WTC11 (cell line): ENCODE measurements around the gene ZNF892. TPM values are rescaled to one million over a fixed set of nuclear protein-coding genes. Genes with fewer than 3 reads are reported as not detected.

Experiments
- ATAC-seq: fragments of 200-7000 bp; cut with Tn5 transposase; 2 replicates; pipeline ENCODE4 v1.10.0; 2021; ENCODE audit warnings: mild to moderate bottlenecking, moderate library complexity
- Bru-seq: library from RNA; stranded (reverse); fragments of 400-500 nt; gene quantifications from one replicate; lab custom pipeline; 2021; lab: Mats Ljungman, UMichigan
- CTCF ChIA-PET: fragments of 300-600 bp; sonication (Branson Sonifier 250); formaldehyde crosslinking; loops from one replicate; lab custom pipeline; 2021; ENCODE audit warnings: antibody characterized with exemption; lab: Charles Lee
- POLR2A ChIA-PET: fragments of 350-600 bp; sonication (Branson Sonifier 250); formaldehyde crosslinking; loops from one replicate; lab custom pipeline; 2021; ENCODE audit warnings: antibody characterized with exemption; lab: Charles Lee
- DNase-seq: peaks from one replicate; pipeline ENCODE4 v3.0.0; 2021; ENCODE audit warnings: low spot score
- H3K27ac Mint-ChIP-seq: 2 replicates; pipeline ENCODE4 v1.8.0; 2021; ENCODE audit warnings: mixed read lengths
- H3K27me3 Mint-ChIP-seq: 2 replicates; pipeline ENCODE4 v1.8.0; 2021; ENCODE audit warnings: low read depth, mild to moderate bottlenecking, moderate library complexity, mixed read lengths
- H3K36me3 Mint-ChIP-seq: 2 replicates; pipeline ENCODE4 v1.8.0; 2021; ENCODE audit warnings: mixed read lengths
- H3K4me1 Mint-ChIP-seq: 2 replicates; pipeline ENCODE4 v1.8.0; 2022; ENCODE audit warnings: mixed read lengths
- H3K4me3 Mint-ChIP-seq: 2 replicates; pipeline ENCODE4 v1.8.0; 2021; ENCODE audit warnings: mild to moderate bottlenecking, moderate library complexity, mixed read lengths
- H3K9me3 Mint-ChIP-seq: 2 replicates; pipeline ENCODE4 v1.8.0; 2021; ENCODE audit warnings: mixed read lengths
- CBFB ChIP-seq: sonication (generic); formaldehyde crosslinking; IDR thresholded peaks from 2 replicates; pipeline ENCODE4 v1.8.1; 2022; ENCODE audit warnings: mild to moderate bottlenecking, low read depth, missing genetic modification reagents
- CREB1 ChIP-seq: sonication (generic); formaldehyde crosslinking; IDR thresholded peaks from 2 replicates; pipeline ENCODE4 v1.8.0; 2023; ENCODE audit warnings: mild to moderate bottlenecking, missing genetic modification reagents
- CTCF ChIP-seq: fragments of 200-600 bp; IDR thresholded peaks from 2 replicates; pipeline ENCODE4 v1.8.0; 2022; ENCODE audit warnings: antibody characterized with exemption
- E2F5 ChIP-seq: sonication (generic); formaldehyde crosslinking; IDR thresholded peaks from 2 replicates; pipeline ENCODE4 v1.8.1; 2022; ENCODE audit warnings: mild to moderate bottlenecking, moderate library complexity, missing genetic modification reagents
- ESRRA ChIP-seq: sonication (generic); formaldehyde crosslinking; IDR thresholded peaks from 2 replicates; pipeline ENCODE4 v1.8.1; 2022; ENCODE audit warnings: mild to moderate bottlenecking, missing genetic modification reagents, borderline replicate concordance
- FOXP1 ChIP-seq: sonication (generic); formaldehyde crosslinking; IDR thresholded peaks from 2 replicates; pipeline ENCODE4 v1.8.0; 2022; ENCODE audit warnings: missing genetic modification reagents, mild to moderate bottlenecking, moderate library complexity, borderline replicate concordance
- HMGXB4 ChIP-seq: sonication (generic); formaldehyde crosslinking; IDR thresholded peaks from 2 replicates; pipeline ENCODE4 v1.8.1; 2023; ENCODE audit warnings: mild to moderate bottlenecking, moderate library complexity, missing genetic modification reagents
- KAT7 ChIP-seq: sonication (generic); formaldehyde crosslinking; IDR thresholded peaks from 2 replicates; pipeline ENCODE4 v1.8.1; 2023; ENCODE audit warnings: missing genetic modification reagents, mild to moderate bottlenecking, borderline replicate concordance
- MXD4 ChIP-seq: fragments of 250-450 bp; sonication (Bioruptor Pico); IDR thresholded peaks from 2 replicates; pipeline ENCODE4 v1.8.0; 2021; ENCODE audit warnings: mild to moderate bottlenecking, moderate library complexity, borderline replicate concordance
- NR2C2 ChIP-seq: sonication (generic); formaldehyde crosslinking; IDR thresholded peaks from 2 replicates; pipeline ENCODE4 v1.8.0; 2022; ENCODE audit warnings: mild to moderate bottlenecking, missing genetic modification reagents
- PRDM15 ChIP-seq: sonication (generic); formaldehyde crosslinking; IDR thresholded peaks from 2 replicates; pipeline ENCODE4 v1.8.0; 2022; ENCODE audit warnings: missing genetic modification reagents
- STAT6 ChIP-seq: sonication (generic); formaldehyde crosslinking; conservative IDR thresholded peaks from 2 replicates; pipeline ENCODE4 v1.8.1; 2023; ENCODE audit warnings: mild to moderate bottlenecking, low read depth, missing genetic modification reagents, moderate library complexity
- TEAD1 ChIP-seq: sonication (generic); formaldehyde crosslinking; IDR thresholded peaks from 2 replicates; pipeline ENCODE4 v1.8.0; 2022; ENCODE audit warnings: mild to moderate bottlenecking, missing genetic modification reagents
- TEAD4 ChIP-seq: sonication (generic); formaldehyde crosslinking; IDR thresholded peaks from 2 replicates; pipeline ENCODE4 v1.8.0; 2022; ENCODE audit warnings: mild to moderate bottlenecking, missing genetic modification reagents
- USF2 ChIP-seq: sonication (generic); formaldehyde crosslinking; IDR thresholded peaks from 2 replicates; pipeline ENCODE4 v1.8.1; 2023; ENCODE audit warnings: mild to moderate bottlenecking, missing genetic modification reagents, moderate library complexity
- ZNF138 ChIP-seq: sonication (generic); formaldehyde crosslinking; conservative IDR thresholded peaks from 2 replicates; pipeline ENCODE4 v1.8.1; 2022; ENCODE audit warnings: mild to moderate bottlenecking, moderate library complexity, missing genetic modification reagents
- ZNF263 ChIP-seq: sonication (generic); formaldehyde crosslinking; IDR thresholded peaks from 2 replicates; pipeline ENCODE4 v1.8.1; 2022; ENCODE audit warnings: low read depth, mild to moderate bottlenecking, moderate library complexity, missing genetic modification reagents
- ZNF423 ChIP-seq: fragments of 250-450 bp; sonication (Bioruptor Pico); IDR thresholded peaks from 2 replicates; pipeline ENCODE4 v2.1.2; 2022; ENCODE audit warnings: mild to moderate bottlenecking, moderate library complexity
- long read RNA-seq, 3 experiments: library from RNA in 1 of 3; library from capped mRNA in 1 of 3; library from polyadenylated mRNA in 1 of 3; unstranded in 2 of 3; stranded (forward) in 1 of 3; transcript quantifications; one replicate each; pipeline ENCODE4 v2.0.0, GENCODE V29; 2021
- total RNA-seq: library from RNA; stranded (reverse); gene quantifications from 3 replicates; pipeline ENCODE4 v1.2.3, GENCODE V29; 2021

ZNF892 gene
- 9.4 to 10.8 TPM (median 10.3 TPM) in 3 replicates for total RNA-seq
- percentile 86 among the genes with signal in this experiment for Bru-seq, nascent RNA
- long read RNA-seq, experiment 1, transcript AC092835.1-201 (5 exons, 1,850 nt), result major isoform, 7 of 22 reads
- long read RNA-seq, experiment 1, partial matches to known transcripts, result 0 of 22 reads
- long read RNA-seq, experiment 1, other reads (novel, unspliced or antisense), result 15 of 22 reads
- long read RNA-seq, experiment 2, partial matches to known transcripts, result 0 of 4 reads
- long read RNA-seq, experiment 2, other reads (novel, unspliced or antisense), result 4 of 4 reads
- long read RNA-seq, experiment 3, result 0 reads

- Mint-ChIP-seq H3K4me1 (peaks cover 21% of the 10 kb centered on the region), H3K36me3 (peaks cover 32% of the 10 kb centered on the region), H3K27me3 (peaks cover 22% of the 10 kb centered on the region), H3K27ac (peak within 1 kb of the TSS; percentile 95), H3K9me3 (peaks cover 25% of the 10 kb centered on the region), H3K4me3 (peak within 1 kb of the TSS; percentile 91)
- peak; percentile 95 for ATAC-seq
- CTCF ChIA-PET, result interaction anchor here (1.3 kb wide), 1 partner anchor 17 kb away, joined by 5 read pairs; no protein-coding TSS in a partner anchor
- peak; percentile 95 for DNase-seq
- POLR2A ChIA-PET, result no interaction called here
- TF ChIP-seq ZNF263 (CRISPR knock-in tag) (peak; percentile 95), E2F5 (0 out of 2 replicates have a peak, but pooled peaks have one; percentile 8), FOXP1 (CRISPR knock-in tag) (peak; percentile 31; the same call in 1 of the 2 replicates), PRDM15 (CRISPR knock-in tag) (peak; percentile 32; the same call in 1 of the 2 replicates), CTCF (no peak), MXD4 (no peak), ZNF423 (CRISPR knock-in tag) (no peak), STAT6 (no peak), ZNF138 (CRISPR knock-in tag) (no peak), TEAD1 (CRISPR knock-in tag) (0 out of 2 replicates have a peak, but pooled peaks have one; percentile 28), ESRRA (CRISPR knock-in tag) (no peak), NR2C2 (CRISPR knock-in tag) (no peak), CREB1 (CRISPR knock-in tag) (no peak), USF2 (CRISPR knock-in tag) (peak; percentile 40), TEAD4 (no peak), KAT7 (CRISPR knock-in tag) (no peak), HMGXB4 (CRISPR knock-in tag) (no peak), CBFB (0 out of 2 replicates have a peak, but pooled peaks have one; percentile 65)
Observed at GRCh38 chr2:95207111-95207961, at the start of gene ZNF892. ZNF892 (plus strand) TSS chr2:95207521; CDS start chr2:95207816, 295 bp downstream.
